ENCODE data around the gene PRR5L. TPM values are rescaled to one million over a fixed set of nuclear protein-coding genes. Genes with fewer than 3 reads are reported as not detected.

PRR5L gene
- polyA plus RNA-seq, 3 donors from 2014 or later, result 55.6 to 161 (median 82.4) TPM

GRCh38 chr11:36402568-36403170, 106.6 kb downstream of the PRR5L start:
- H3K27me3 Mint-ChIP-seq (ENCODE audit: low read depth in 3 of 3), result peaks cover 0 to 2% (median 0%) of the 10 kb centered on the region in 3 donors
- DNase-seq, result no peak
- peaks cover 45 to 87% (median 54%) of the 10 kb centered on the region in 3 donors for H3K36me3 Mint-ChIP-seq
- peak overlapping the region in 1 of 5 donors; percentile 6 for H3K4me3 Mint-ChIP-seq
- H3K27ac Mint-ChIP-seq, result peak overlapping the region; percentile 76 to 98 (median 84)
- no peaks in the 10 kb centered on the region for H3K9me3 Mint-ChIP-seq
- H3K4me1 Mint-ChIP-seq, result peaks cover 96 to 97% of the 10 kb centered on the region in 2 donors

GRCh38 chr11:36403661-36404060, 107.6 kb downstream of the PRR5L start:
- Mint-ChIP-seq H3K27ac (peak overlapping the region; percentile 75 to 98 (median 88)), H3K4me1 (peaks cover 96 to 97% of the 10 kb centered on the region in 2 donors), H3K9me3 (no peaks in the 10 kb centered on the region), H3K4me3 (peak overlapping the region in 2 of 5 donors; percentile 10 to 27), H3K36me3 (peaks cover 39 to 87% (median 51%) of the 10 kb centered on the region in 3 donors), H3K27me3 (ENCODE audit: low read depth in 3 of 3) (peaks cover 0 to 2% (median 0%) of the 10 kb centered on the region in 3 donors)
- no peak for DNase-seq

DNA sequence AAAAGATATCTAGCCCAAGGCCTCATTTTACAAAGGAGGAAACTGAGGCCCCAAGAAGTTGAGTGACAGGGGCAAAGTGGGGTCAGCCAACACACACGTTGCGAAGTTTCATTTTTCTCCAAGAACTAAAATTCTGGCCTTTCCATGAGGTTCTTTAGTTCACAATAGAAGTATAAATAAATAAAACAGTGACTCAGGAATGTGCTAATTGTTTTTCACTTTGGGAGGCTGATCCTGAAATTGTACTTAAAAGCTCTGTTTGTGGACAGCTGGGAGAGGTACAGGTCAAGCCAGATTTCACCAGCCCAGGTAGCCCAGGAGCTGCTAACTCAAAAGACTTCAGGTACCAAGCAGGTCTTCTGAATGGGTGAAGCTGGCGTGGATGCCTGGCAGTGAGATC, 108.7 kb downstream of the PRR5L start:
- H3K4me3 Mint-ChIP-seq, result no peak overlapping the region
- peak overlapping the region; percentile 90 to 99 (median 98) for H3K27ac Mint-ChIP-seq
- peaks cover 96 to 97% of the 10 kb centered on the region in 2 donors for H3K4me1 Mint-ChIP-seq
- H3K9me3 Mint-ChIP-seq, result peaks cover 0 to 1% (median 0%) of the 10 kb centered on the region in 6 donors
- DNase-seq, result no peak
- peaks cover 39 to 87% (median 47%) of the 10 kb centered on the region in 3 donors for H3K36me3 Mint-ChIP-seq
- peaks cover 0 to 2% (median 0%) of the 10 kb centered on the region in 3 donors for H3K27me3 Mint-ChIP-seq (ENCODE audit: low read depth in 3 of 3)

GRCh38 chr11:36405585-36406367, 109.7 kb downstream of the PRR5L start:
- H3K36me3 Mint-ChIP-seq, result peaks cover 40 to 85% (median 44%) of the 10 kb centered on the region in 3 donors

GRCh38 chr11:36407356-36407755, 111.3 kb downstream of the PRR5L start:
- no peak for DNase-seq
- H3K27ac Mint-ChIP-seq, result peak overlapping the region; percentile 90 to 99 (median 98)
- peak overlapping the region; percentile 5 to 83 (median 50) for H3K4me3 Mint-ChIP-seq
- peaks cover 49 to 86% (median 49%) of the 10 kb centered on the region in 3 donors for H3K36me3 Mint-ChIP-seq
- peaks cover 96 to 97% of the 10 kb centered on the region in 2 donors for H3K4me1 Mint-ChIP-seq
- H3K27me3 Mint-ChIP-seq (ENCODE audit: low read depth in 3 of 3), result peaks cover 0 to 7% (median 2%) of the 10 kb centered on the region in 3 donors
- peaks cover 0 to 1% (median 0%) of the 10 kb centered on the region in 6 donors for H3K9me3 Mint-ChIP-seq

More at GRCh38 chr11:36405585-36406367, 109.7 kb downstream of the PRR5L start:
- H3K27me3 Mint-ChIP-seq (ENCODE audit: low read depth in 3 of 3), result peaks cover 0 to 4% (median 2%) of the 10 kb centered on the region in 3 donors
- H3K4me3 Mint-ChIP-seq, result peak overlapping the region in 2 of 5 donors; percentile 24 to 43
- H3K27ac Mint-ChIP-seq, result peak overlapping the region; percentile 90 to 99 (median 98)
- H3K9me3 Mint-ChIP-seq, result peaks cover 0 to 1% (median 0%) of the 10 kb centered on the region in 6 donors
- DNase-seq, result no peak
- peaks cover 96 to 97% of the 10 kb centered on the region in 2 donors for H3K4me1 Mint-ChIP-seq

- H3K9me3 Mint-ChIP-seq, result peaks cover 0 to 1% (median 0%) of the 10 kb centered on the region in 6 donors
- peaks cover 46 to 85% (median 53%) of the 10 kb centered on the region in 3 donors for H3K36me3 Mint-ChIP-seq
- H3K4me1 Mint-ChIP-seq, result peaks cover 94 to 97% of the 10 kb centered on the region in 2 donors
- H3K27me3 Mint-ChIP-seq (ENCODE audit: low read depth in 3 of 3), result peaks cover 0 to 7% (median 2%) of the 10 kb centered on the region in 3 donors
- peak overlapping the region; percentile 90 to 99 (median 98) for H3K27ac Mint-ChIP-seq
- peak overlapping the region; percentile 82 to 88 (median 83) for H3K4me3 Mint-ChIP-seq
- peak; percentile 34 to 49 (median 49) for DNase-seq
These were observed 112.5 kb downstream of the PRR5L start for GRCh38 chr11:36408498-36409136.

GRCh38 chr11:36409152-36409816, 113.2 kb downstream of the PRR5L start:
- Mint-ChIP-seq H3K36me3 (peaks cover 42 to 79% (median 49%) of the 10 kb centered on the region in 3 donors), H3K4me3 (peak overlapping the region; percentile 82 to 88 (median 83)), H3K27ac (peak overlapping the region; percentile 90 to 99 (median 98)), H3K4me1 (peaks cover 91 to 94% of the 10 kb centered on the region in 2 donors), H3K27me3 (ENCODE audit: low read depth in 3 of 3) (peaks cover 0 to 7% (median 2%) of the 10 kb centered on the region in 3 donors), H3K9me3 (peaks cover 0 to 1% (median 0%) of the 10 kb centered on the region in 6 donors)
- peak; percentile 37 to 44 (median 39) for DNase-seq

- H3K27ac Mint-ChIP-seq, result peak overlapping the region; percentile 90 to 99 (median 98)
- peaks cover 88 to 90% of the 10 kb centered on the region in 2 donors for H3K4me1 Mint-ChIP-seq
- H3K4me3 Mint-ChIP-seq, result peak overlapping the region; percentile 82 to 88 (median 83)
- DNase-seq, result peak; percentile 56 to 63 (median 60)
- H3K27me3 Mint-ChIP-seq (ENCODE audit: low read depth in 3 of 3), result peaks cover under 1 to 7% (median 2%) of the 10 kb centered on the region in 3 donors
- H3K36me3 Mint-ChIP-seq, result peaks cover 42 to 72% (median 44%) of the 10 kb centered on the region in 3 donors
- peaks cover 0 to 4% (median 0%) of the 10 kb centered on the region in 6 donors for H3K9me3 Mint-ChIP-seq
These were observed 115.1 kb downstream of the PRR5L start for GRCh38 chr11:36411202-36411640.

DNA sequence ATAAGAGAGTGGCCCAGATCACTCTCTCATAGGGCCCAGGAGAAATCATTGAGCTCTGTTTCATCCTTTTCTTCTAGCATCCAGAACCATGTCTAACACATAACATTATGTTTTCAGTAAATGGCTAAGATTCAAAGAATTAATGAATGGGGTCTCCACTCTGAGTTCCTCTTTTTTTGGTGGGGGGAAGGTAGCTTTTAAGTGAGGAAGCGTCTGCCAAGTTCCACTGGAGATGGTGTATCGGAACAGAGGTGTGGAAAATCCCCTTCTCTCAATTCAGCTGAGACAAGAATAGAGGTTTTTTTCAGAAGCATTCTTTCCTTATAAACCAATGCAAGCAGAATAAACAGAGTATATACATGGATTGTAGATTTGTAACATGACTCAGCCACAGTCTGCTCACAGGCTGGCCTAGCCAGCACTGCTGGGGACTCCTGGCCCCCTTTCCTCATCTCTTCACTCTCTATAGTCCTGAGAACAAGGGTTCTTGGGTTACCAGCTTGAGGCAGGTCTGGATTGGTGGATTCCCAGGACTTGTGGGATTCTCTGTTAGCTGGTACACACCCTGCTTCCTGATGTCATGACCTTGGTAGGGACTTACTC, 116.8 kb downstream of the PRR5L start:
- peaks cover 0 to 4% (median 0%) of the 10 kb centered on the region in 6 donors for H3K9me3 Mint-ChIP-seq
- no peak for DNase-seq
- peak overlapping the region; percentile 90 to 99 (median 98) for H3K27ac Mint-ChIP-seq
- H3K27me3 Mint-ChIP-seq (ENCODE audit: low read depth in 3 of 3), result peaks cover 0 to 7% (median 6%) of the 10 kb centered on the region in 3 donors
- peaks cover 88 to 90% of the 10 kb centered on the region in 2 donors for H3K4me1 Mint-ChIP-seq
- peak overlapping the region; percentile 26 to 71 (median 59) for H3K4me3 Mint-ChIP-seq
- H3K36me3 Mint-ChIP-seq, result peaks cover 43 to 73% (median 49%) of the 10 kb centered on the region in 3 donors

DNA sequence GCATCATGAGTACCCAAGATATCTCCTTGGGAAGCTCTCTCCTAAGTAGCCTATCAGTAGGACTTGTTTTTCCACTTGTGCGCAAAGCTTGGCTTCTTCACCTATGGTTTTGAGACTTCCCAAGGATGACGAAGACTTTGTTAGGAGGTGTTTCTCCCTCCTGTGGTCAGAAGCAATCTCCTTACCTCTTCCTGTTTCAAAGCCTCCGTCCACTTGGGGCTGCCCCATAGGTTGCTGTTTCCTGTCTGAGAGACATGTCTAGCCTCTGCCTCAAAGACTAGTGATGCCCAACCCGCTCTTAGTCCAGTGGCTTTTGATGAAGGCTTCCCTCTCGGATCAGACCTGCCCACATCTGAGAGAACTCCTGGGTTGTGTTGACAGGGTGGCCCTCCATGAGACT, 121.1 kb downstream of the PRR5L start:
- H3K27ac Mint-ChIP-seq, result peak overlapping the region; percentile 91 to 97 (median 94)
- peak overlapping the region; percentile 70 to 82 (median 79) for H3K4me3 Mint-ChIP-seq
- peaks cover 42 to 63% (median 46%) of the 10 kb centered on the region in 3 donors for H3K36me3 Mint-ChIP-seq
- peaks cover 8 to 11% (median 11%) of the 10 kb centered on the region in 3 donors for H3K27me3 Mint-ChIP-seq (ENCODE audit: low read depth in 3 of 3)
- DNase-seq, result peak; percentile 51 to 63 (median 60)
- peaks cover 0 to 3% (median 0%) of the 10 kb centered on the region in 6 donors for H3K9me3 Mint-ChIP-seq
- peaks cover 88% of the 10 kb centered on the region in 2 donors for H3K4me1 Mint-ChIP-seq

DNA sequence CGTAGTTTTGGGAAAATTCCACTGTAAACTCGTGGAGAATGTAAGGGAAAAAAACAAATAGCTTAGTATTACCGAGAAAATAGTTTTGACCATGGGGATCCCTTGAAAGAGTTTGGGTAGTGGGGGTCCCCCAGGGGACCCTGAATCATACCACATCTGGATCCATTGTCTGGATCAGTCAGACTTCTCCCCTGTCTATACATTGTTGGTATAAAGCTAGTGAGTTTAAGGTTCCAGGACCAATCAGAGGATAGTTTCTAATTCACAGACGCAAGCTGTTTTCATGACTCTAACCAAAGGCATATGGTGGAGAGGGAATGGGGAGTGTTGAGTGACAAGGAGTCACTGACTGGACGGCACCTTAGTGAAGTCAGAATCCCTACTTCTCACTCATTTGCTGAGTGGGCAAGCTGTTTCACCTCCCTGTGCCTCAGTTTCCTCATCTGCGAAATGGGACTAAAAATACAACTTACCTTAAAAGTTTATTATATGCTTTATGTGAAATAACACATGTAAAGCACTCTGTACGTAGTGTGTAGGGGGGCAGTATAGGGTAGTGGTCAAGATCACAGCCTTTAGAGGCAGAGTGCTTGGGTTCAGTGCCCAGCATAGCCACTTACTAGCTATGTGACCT, 123.8 kb downstream of the PRR5L start:
- H3K27ac Mint-ChIP-seq, result peak overlapping the region; percentile 95 to 99 (median 96)
- H3K4me1 Mint-ChIP-seq, result peaks cover 96 to 98% of the 10 kb centered on the region in 2 donors
- peak overlapping the region; percentile 68 to 85 (median 84) for H3K4me3 Mint-ChIP-seq
- peaks cover 0 to 3% (median 0%) of the 10 kb centered on the region in 6 donors for H3K9me3 Mint-ChIP-seq
- peaks cover 52 to 70% (median 57%) of the 10 kb centered on the region in 3 donors for H3K36me3 Mint-ChIP-seq
- DNase-seq, result no peak
- H3K27me3 Mint-ChIP-seq (ENCODE audit: low read depth in 3 of 3), result peaks cover 8 to 11% (median 11%) of the 10 kb centered on the region in 3 donors

All from immature natural killer cell (primary cell).